Loucy (cell line): ENCODE results near the gene RBM6.

Experiments used
- H2AFZ ChIP-seq: fragments of 200-600 bp; sonication (generic); 2 replicates; pipeline ENCODE4 v1.6.0; 2016; ENCODE audit warnings: antibody characterized with exemption, mild to moderate bottlenecking, low read length, moderate library complexity
- H3F3A ChIP-seq: fragments of 200-600 bp; 2 replicates; pipeline ENCODE4 v1.6.0; 2016; ENCODE audit warnings: antibody characterized with exemption, low read depth, mild to moderate bottlenecking
- H3K27me3 ChIP-seq: fragments of 200-600 bp; sonication (generic); 2 replicates; pipeline ENCODE4 v1.6.1; 2014; ENCODE audit warnings: low read length, mild to moderate bottlenecking; ENCODE audit not compliant: insufficient read depth, poor library complexity, severe bottlenecking
- H3K36me3 ChIP-seq: fragments of 200-600 bp; sonication (generic); 2 replicates; pipeline ENCODE4 v1.6.1; 2016; ENCODE audit warnings: low read length; ENCODE audit not compliant: insufficient read depth
- H3K4me1 ChIP-seq: fragments of 200-600 bp; sonication (generic); 2 replicates; pipeline ENCODE4 v1.5.1; 2014; ENCODE audit warnings: low read length, mild to moderate bottlenecking; ENCODE audit not compliant: insufficient read depth, poor library complexity, severe bottlenecking
- H3K4me2 ChIP-seq: fragments of 200-600 bp; sonication (generic); 2 replicates; pipeline ENCODE4 v1.6.0; 2014; ENCODE audit warnings: antibody characterized with exemption, low read length, low read depth, mild to moderate bottlenecking; ENCODE audit not compliant: poor library complexity, severe bottlenecking
- H3K4me3 ChIP-seq: fragments of 200-600 bp; sonication (generic); 2 replicates; pipeline ENCODE4 v1.5.1; 2014; ENCODE audit warnings: low read length, mild to moderate bottlenecking, mixed read lengths; ENCODE audit not compliant: poor library complexity, severe bottlenecking
- H3K79me2 ChIP-seq: fragments of 200-600 bp; sonication (generic); 2 replicates; pipeline ENCODE4 v1.6.1; 2014; ENCODE audit warnings: low read length; ENCODE audit not compliant: insufficient read depth
- H3K9ac ChIP-seq: fragments of 200-600 bp; sonication (generic); 2 replicates; pipeline ENCODE4 v1.6.0; 2014; ENCODE audit warnings: mild to moderate bottlenecking, low read depth, low read length, moderate library complexity; ENCODE audit not compliant: poor library complexity, severe bottlenecking
- H3K9me2 ChIP-seq: fragments of 200-600 bp; sonication (generic); replicated peaks from 2 replicates; pipeline ENCODE4 v1.6.1; 2016; ENCODE audit warnings: low read depth, low read length, mixed read lengths
- H3K9me3 ChIP-seq: fragments of 200-600 bp; sonication (generic); 2 replicates; pipeline ENCODE4 v1.6.1; 2014; ENCODE audit warnings: mild to moderate bottlenecking, antibody characterized with exemption, low read length, low read depth; ENCODE audit not compliant: insufficient read depth
- H4K20me1 ChIP-seq: fragments of 200-600 bp; sonication (generic); 2 replicates; pipeline ENCODE4 v1.6.0; 2014; ENCODE audit warnings: antibody characterized with exemption, low read length, mild to moderate bottlenecking; ENCODE audit not compliant: insufficient read depth, poor library complexity, severe bottlenecking
- EZH2phosphoT487 ChIP-seq: fragments of 200-600 bp; IDR thresholded peaks from 2 replicates; pipeline ENCODE4 v1.6.1; 2018; ENCODE audit warnings: antibody characterized with exemption, mild to moderate bottlenecking, moderate library complexity, borderline replicate concordance
- TF ChIP-seq, protein P1 (sequence below): fragments of 200-600 bp; sonication (generic); conservative IDR thresholded peaks from 2 replicates; pipeline ENCODE4 v1.5.1; 2014; ENCODE audit warnings: mild to moderate bottlenecking, antibody characterized with exemption, low read length

The RBM6 gene

DNA sequence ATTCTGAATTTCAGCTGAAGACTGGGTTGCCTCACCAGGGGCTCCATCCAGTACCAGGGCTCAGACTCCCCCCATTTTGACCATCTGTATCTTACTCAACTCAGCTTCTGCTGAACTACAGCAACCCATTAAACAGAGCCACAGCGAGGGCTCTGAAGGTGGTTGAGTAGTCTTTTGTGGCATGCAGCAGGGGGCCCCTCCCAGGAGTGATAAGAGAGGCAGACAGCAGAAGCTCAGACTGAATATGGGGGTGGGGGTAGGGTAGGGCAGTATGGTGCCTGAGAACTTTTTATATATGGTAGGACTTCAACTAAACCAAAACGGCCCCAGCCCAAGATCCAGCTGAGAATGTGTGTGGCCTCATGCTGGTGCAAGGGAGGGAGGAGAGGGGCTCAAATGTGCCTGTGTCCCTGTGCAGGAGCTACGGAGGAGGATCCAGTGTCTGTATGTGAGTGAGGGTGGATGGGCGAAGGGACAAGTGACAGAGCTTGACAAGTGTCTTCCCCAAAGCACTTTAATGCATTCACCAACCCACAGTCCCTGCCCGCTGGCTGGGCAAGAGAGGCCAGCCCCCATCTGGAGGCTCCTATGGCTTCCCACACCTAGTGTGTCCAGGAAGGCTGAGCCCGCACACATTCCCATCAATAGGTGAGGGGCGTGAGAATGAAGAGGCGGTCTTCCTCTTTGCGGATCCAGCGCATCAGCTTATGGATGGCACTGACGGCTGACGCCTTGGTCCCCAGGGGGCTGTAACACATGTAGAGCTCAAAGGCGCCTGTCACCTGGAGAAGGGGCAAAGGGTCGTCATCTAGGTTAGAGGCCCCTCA, 31.4 kb upstream of the RBM6 start:
- Histone ChIP-seq H3K79me2 (no peaks in the 10 kb centered on the region), H2AFZ (no peak overlapping the region), H3K9me3 (no peaks in the 10 kb centered on the region), H3K4me3 (no peak overlapping the region), H4K20me1 (no peaks in the 10 kb centered on the region), H3F3A (no peaks in the 10 kb centered on the region), H3K9me2 (no peaks in the 10 kb centered on the region), H3K27me3 (no peaks in the 10 kb centered on the region), H3K4me2 (no peak overlapping the region), H3K36me3 (peaks cover 4% of the 10 kb centered on the region; the same call in 1 of the 2 replicates), H3K4me1 (peaks cover 6% of the 10 kb centered on the region), H3K9ac (no peak overlapping the region)
- no peak for TF ChIP-seq EZH2phosphoT487
- TF ChIP-seq, protein P1, sequence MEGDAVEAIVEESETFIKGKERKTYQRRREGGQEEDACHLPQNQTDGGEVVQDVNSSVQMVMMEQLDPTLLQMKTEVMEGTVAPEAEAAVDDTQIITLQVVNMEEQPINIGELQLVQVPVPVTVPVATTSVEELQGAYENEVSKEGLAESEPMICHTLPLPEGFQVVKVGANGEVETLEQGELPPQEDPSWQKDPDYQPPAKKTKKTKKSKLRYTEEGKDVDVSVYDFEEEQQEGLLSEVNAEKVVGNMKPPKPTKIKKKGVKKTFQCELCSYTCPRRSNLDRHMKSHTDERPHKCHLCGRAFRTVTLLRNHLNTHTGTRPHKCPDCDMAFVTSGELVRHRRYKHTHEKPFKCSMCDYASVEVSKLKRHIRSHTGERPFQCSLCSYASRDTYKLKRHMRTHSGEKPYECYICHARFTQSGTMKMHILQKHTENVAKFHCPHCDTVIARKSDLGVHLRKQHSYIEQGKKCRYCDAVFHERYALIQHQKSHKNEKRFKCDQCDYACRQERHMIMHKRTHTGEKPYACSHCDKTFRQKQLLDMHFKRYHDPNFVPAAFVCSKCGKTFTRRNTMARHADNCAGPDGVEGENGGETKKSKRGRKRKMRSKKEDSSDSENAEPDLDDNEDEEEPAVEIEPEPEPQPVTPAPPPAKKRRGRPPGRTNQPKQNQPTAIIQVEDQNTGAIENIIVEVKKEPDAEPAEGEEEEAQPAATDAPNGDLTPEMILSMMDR = no peak

DNA sequence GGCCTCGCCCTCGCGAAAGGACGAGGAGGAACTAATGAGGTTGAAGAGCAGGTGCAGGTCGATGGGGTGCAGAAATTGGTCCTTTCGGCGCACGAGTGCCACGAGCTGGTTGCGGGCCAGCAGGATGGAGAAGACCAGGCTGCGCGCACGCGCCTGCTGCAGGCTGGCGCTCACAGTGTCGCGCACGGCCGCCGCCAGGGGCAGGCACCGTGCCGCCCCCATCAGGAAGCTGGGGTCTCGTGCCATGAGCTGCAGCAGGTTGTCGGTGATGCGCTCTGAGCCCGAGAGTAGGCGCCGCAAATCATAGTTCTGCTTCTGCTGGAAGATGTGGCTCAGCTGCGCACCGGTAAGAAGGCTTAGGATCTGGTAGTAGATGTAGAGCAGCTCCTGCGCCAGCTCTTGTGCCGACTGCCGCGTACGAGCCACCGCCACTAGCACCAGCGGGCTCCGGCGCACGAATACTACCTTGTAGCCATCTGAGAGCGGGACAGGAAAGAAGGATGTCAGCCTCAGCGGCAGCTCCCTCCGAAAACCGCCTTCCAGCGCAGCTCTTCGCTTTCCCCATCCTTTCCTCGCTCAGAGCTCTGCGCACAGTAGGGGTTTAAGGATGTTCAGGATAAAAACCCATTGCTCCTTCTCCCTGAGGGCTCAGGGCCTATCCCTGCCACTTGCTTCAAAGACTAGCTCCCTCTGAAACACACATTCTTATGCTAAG, 29.4 kb upstream of the RBM6 start:
- H3K4me3 ChIP-seq = no peak overlapping the region
- no peaks in the 10 kb centered on the region for H3K9me3 ChIP-seq
- H3K4me1 ChIP-seq = peaks cover 6% of the 10 kb centered on the region
- no peaks in the 10 kb centered on the region for H3F3A ChIP-seq
- peaks cover 4% of the 10 kb centered on the region; the same call in 1 of the 2 replicates for H3K36me3 ChIP-seq
- H3K4me2 ChIP-seq = no peak overlapping the region
- H3K9me2 ChIP-seq = no peaks in the 10 kb centered on the region
- H3K9ac ChIP-seq = no peak overlapping the region
- no peak for TF ChIP-seq EZH2phosphoT487
- TF ChIP-seq, protein P1 = no peak
- H3K79me2 ChIP-seq = no peaks in the 10 kb centered on the region
- no peak overlapping the region for H2AFZ ChIP-seq
- H3K27me3 ChIP-seq = no peaks in the 10 kb centered on the region
- no peaks in the 10 kb centered on the region for H4K20me1 ChIP-seq

DNA sequence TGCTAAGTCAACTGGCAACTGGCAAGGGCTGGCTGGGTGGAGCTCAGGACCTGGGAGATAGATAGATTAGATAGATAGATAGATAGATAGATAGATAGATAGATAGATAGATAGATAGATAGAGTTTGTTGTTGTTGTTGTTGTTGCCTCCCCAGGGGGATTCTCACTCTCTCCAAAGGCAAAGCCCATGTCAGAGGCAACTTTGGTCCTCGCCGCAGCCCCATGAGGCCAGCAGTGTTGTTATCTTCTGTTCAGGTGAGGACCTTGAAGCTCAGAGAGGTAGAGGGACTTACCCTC, 28.9 kb upstream of the RBM6 start:
- H3K9ac ChIP-seq = no peak overlapping the region
- H3K79me2 ChIP-seq = no peaks in the 10 kb centered on the region
- no peaks in the 10 kb centered on the region for H3K27me3 ChIP-seq
- no peaks in the 10 kb centered on the region for H3K9me2 ChIP-seq
- H2AFZ ChIP-seq = no peak overlapping the region
- H3K4me3 ChIP-seq = no peak overlapping the region
- H3K4me2 ChIP-seq = no peak overlapping the region
- no peaks in the 10 kb centered on the region for H3F3A ChIP-seq
- peaks cover 2% of the 10 kb centered on the region for H3K4me1 ChIP-seq
- TF ChIP-seq EZH2phosphoT487 = no peak
- TF ChIP-seq, protein P1 = no peak
- H3K9me3 ChIP-seq = no peaks in the 10 kb centered on the region
- H3K36me3 ChIP-seq = peaks cover 4% of the 10 kb centered on the region; the same call in 1 of the 2 replicates
- H4K20me1 ChIP-seq = no peaks in the 10 kb centered on the region
